Stimulated activated CD8-positive, alpha-beta memory T cell treated with anti-CD3 and anti-CD28 coated beads, Interleukin-7, amount 100 ng/mL, for 24 hours (primary cell): Measurements from ENCODE around the gene IKZF1.

Source experiments
- DNase-seq: peaks from one replicate; pipeline ENCODE4 v3.0.0-alpha.2; 2020; ENCODE audit warnings: low read depth

The IKZF1 gene

GRCh38 chr7:50304129-50304910 is at the start of gene IKZF1:
IKZF1 (plus strand) TSS chr7:50304716; CDS start chr7:50319062, 14,346 bp downstream.
- DNase-seq: no peak

DNA sequence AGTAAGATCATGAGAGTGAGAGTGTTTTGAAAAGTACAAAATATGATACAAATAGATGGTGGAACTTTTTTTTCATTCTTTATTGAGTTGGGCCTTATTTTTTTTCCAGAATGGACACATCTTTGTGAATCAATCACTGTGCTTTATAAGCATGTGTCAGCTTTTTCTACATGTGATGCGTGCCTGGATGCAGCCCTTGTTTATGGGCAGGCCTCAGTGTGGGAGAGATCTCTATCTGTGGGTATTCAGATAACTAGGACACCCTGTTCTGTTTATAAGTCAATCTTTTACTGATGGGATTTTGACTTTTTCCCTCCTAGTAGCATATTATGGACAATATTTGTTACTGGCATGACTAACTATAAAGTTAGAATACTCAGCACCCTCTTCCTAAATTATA is 42.9 kb upstream of the IKZF1 start:
- DNase-seq: no peak

- no peak for DNase-seq
These were observed 42.1 kb upstream of the IKZF1 start for GRCh38 chr7:50262446-50262845.

GRCh38 chr7:50262916-50263690 is 41.4 kb upstream of the IKZF1 start:
- DNase-seq: no peak

GRCh38 chr7:50264908-50265307 is 39.6 kb upstream of the IKZF1 start:
- no peak for DNase-seq

GRCh38 chr7:50265968-50266634 is 38.4 kb upstream of the IKZF1 start:
- no peak for DNase-seq

DNA sequence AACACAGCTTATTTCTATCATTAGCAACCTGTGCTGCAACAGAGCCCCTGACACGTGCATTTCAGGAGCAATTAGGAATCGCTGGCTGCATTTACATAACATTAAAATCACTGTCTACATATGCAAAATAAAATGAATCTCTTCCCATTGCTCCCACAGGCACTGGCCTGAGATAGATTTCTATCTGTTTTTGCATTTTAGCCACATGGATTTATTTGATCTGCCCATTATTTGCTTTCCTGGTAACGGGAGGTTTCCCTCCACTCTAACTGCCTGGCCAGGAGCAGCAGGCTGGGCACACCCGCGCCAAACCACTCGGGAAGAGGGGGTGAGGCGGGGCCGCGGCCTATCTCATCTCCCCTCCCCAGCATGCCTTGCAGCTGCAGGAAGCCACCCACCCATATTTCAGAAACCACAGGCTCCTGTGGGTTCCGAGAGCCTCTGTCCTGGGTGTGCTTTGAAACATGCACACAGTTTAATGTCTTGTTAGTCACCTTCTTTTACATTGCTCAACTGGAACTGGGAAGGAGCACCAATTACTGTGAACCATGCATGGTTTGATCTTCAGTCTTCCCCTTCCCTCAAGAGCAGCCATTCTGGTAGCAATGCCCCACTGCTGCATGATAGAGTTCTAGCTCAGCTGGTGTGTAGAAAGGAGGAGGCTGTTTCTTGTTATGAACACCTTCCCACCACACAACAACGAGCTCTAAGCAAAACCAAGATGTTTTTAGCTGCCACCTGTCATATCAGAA is 37.7 kb upstream of the IKZF1 start:
- DNase-seq: peak; percentile 53

- DNase-seq: no peak
These were observed 36.9 kb upstream of the IKZF1 start for GRCh38 chr7:50267525-50268041.

DNA sequence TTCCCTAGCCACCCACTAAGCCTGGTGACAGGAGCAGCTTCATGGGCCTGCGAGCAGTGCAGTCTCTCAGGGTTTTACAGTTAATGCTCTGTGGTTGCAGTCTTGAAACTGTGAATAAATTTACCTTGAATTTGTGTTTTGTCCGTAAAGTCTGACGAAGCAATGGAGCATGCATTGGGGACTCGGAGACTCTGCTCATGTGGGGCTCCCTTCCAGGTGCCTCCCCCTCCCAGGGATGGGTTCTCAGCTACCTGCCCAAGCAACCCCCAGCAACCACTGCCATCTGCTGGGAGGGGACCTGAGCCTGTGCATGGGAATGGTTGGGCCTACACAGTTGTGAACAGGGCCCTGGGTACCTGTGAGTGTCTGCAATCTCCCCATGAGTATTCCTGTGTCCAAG is 36.3 kb upstream of the IKZF1 start:
- no peak for DNase-seq

DNA sequence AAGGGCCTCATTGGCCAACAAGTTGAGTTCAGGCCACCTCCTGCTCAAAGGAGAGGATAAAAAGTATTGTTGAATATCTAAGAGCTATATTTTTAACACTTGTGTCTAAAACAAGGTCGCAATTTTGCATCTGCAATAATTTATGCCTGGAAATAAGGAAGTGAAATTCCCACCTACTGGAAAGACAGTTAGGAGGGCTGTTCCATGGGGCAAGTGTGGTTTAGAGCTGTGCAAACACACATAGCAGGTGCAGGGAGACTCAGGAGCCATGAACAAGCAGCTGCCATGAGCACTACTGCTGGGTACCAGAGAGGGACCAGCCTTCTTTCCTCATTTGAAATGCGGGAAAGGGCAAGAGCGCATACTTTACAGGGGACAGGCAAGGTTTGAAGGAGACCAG is 35.5 kb upstream of the IKZF1 start:
- no peak for DNase-seq

GRCh38 chr7:50270531-50271018 is 33.9 kb upstream of the IKZF1 start:
- DNase-seq: no peak

DNA sequence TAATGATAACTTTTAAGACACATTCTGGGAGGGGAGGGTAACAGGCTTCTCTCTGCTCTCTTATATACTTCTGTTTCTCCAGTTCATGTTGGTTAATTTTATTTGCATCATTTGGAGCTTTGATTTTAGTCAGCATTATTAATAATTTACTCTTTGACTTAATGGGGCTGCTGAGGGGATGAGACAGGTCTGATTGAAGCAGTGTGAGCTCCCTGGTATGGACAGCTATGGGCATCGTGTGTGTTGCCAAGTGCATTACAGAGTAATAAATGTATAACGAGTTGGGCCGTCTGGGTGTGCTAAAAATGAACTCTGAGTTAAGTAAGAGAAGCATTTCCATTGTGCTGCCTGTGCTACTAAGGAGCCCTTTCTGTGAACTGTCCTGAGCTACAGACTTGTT is 31.7 kb upstream of the IKZF1 start:
- no peak for DNase-seq

DNA sequence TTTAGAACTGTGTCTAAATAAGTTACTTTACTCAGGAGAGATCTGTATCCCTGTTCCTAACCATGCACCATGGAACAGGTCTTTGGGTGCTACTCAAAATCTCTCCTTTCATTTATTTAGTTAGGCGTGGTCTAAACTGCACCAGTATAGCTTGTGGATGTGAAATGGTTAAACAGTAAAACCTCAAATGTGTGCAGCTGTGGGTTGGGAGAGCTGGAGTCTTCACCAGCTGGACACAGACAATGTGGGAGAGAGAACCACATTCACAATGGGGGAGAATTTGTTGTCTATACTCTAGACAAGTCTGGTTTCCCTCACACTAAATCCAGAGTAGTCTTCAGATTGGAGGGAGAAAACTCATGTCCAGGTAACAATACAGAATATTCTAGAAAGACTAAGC is 31.2 kb upstream of the IKZF1 start:
- DNase-seq: no peak

- no peak for DNase-seq
These were observed 30.6 kb upstream of the IKZF1 start for GRCh38 chr7:50273870-50274269.

- no peak for DNase-seq
These were observed 30.2 kb upstream of the IKZF1 start for GRCh38 chr7:50274361-50274760.

DNA sequence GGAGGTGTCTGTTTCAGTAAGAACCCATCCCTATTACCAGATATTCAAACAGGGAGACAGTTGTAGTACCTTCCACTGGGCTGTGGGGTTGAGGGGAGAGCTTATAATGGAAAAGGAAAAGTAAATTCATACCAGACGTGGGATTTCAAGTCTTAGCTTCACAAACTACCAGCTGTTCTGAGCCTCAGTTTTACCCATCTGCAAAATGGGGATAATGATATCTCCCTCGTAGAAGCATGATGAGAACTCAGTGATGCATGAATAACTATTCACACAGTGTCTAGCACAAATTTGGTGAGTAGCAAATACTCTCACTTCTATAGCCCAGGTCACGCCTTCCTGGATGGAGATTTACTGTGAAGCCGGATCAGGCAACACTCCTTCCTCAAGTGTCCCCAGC is 29.1 kb upstream of the IKZF1 start:
- DNase-seq: no peak

- DNase-seq: no peak
These were observed 28.0 kb upstream of the IKZF1 start for GRCh38 chr7:50276483-50276882.

GRCh38 chr7:50278120-50278519 is 26.4 kb upstream of the IKZF1 start:
- no peak for DNase-seq

DNA sequence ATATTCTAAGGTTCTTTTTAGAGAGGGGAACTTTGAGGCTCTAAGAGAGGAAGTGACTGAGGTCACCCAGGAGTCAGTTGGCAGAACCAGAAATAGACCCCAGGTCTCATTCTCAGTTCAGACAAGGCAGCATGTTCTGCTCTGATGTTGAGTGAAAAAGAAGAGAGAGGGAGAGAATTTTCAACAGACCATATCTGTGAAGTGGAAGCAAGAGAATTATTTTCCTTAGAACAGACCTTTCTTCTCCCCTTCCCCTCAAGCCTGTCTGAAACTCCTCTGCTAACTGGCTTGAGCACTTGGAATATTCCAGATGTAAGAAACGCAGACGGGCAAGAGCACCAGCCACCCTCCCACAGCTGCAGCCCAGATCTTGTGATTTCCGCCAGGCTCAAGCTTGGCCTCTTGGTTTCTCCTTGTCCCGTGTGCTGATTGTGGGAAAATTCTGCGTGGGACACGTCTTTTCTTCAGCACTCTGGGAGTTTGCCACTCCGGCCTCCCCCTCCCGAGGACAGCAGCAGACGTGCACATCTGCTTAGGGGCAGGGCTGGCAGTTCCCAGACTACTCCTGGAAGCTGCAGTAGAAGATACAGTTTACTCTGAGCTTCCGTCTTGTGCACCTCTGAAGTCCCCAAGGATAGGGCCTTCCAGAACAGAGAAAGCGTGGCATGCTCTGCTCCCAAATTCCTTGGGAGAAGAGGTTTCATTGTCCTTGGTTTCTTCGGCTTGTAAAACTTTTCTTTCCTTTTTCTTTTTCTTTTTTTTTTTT is 22.7 kb upstream of the IKZF1 start:
- no peak for DNase-seq

GRCh38 chr7:50282813-50283605 is 21.5 kb upstream of the IKZF1 start:
- no peak for DNase-seq
